ENCODE results near the gene GLIS1. TPM values are rescaled to one million over a fixed set of nuclear protein-coding genes. Genes with fewer than 3 reads are reported as not detected.

GLIS1 gene
- total RNA-seq, 1 experiment from 2014 or later: 0.13 TPM

DNA sequence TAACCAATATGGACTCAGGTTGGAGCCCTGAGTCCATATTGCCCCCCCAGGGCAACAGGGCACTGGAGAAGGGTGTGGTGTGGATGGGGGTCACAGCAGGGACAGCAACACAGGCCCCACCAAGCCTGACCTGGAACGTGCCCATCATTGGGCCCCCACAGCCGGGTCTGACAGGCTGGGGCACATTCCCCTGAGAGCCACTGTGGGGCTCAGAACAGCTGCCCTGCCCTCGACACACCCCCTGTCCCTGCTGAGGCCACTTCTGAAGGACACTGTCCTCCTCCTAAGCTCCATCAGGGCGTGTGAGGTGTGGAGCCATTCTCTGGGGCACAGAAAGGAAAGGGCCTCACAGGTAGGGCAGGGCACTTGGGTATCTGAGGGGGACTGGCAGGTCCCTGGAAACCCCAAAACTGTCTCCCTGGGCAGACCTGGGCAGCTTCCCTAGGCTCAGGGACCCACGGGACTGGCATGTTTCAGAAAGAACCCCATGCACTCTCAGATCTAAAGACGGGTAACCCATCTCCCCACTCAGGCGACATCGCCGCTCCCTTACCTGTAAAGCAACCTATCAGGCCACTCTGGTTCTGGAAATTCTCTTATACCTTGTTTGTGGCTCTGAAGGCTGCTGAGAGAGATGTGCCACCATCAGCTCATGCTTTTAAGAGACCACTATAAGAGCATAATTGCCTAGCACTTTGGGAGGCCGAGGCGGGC, 184.2 kb downstream of the GLIS1 start:
- no peaks in the 10 kb centered on the region for H3K27me3 ChIP-seq (replicated peaks; ENCODE audit: insufficient read depth, low read depth, low read length, poor library complexity)
- DNase-seq (ENCODE audit: low spot score): no peak
- POLR2A ChIA-PET (ENCODE audit: low non-redundant PET): no interaction called here
- H3K9me3 ChIP-seq (ENCODE audit: low read depth, low read length, poor library complexity, severe bottlenecking): no peaks in the 10 kb centered on the region
- no peaks in the 10 kb centered on the region for H3K4me1 ChIP-seq (ENCODE audit: insufficient read depth, low read length, poor library complexity, severe bottlenecking)
- BruUV-seq (replicated peaks): no TSS peak
- H3K36me3 ChIP-seq (ENCODE audit: insufficient read depth, low read length, poor library complexity, severe bottlenecking): no peaks in the 10 kb centered on the region
- no peak overlapping the region for H3K27ac ChIP-seq (ENCODE audit: low read depth, low read length, poor library complexity, severe bottlenecking)
- TF ChIP-seq EZH2 (IDR thresholded peaks at IDR 0.05; ENCODE audit: borderline replicate concordance, low read depth, low read length, poor library complexity, severe bottlenecking): no peak
- TF ChIP-seq, protein P1, sequence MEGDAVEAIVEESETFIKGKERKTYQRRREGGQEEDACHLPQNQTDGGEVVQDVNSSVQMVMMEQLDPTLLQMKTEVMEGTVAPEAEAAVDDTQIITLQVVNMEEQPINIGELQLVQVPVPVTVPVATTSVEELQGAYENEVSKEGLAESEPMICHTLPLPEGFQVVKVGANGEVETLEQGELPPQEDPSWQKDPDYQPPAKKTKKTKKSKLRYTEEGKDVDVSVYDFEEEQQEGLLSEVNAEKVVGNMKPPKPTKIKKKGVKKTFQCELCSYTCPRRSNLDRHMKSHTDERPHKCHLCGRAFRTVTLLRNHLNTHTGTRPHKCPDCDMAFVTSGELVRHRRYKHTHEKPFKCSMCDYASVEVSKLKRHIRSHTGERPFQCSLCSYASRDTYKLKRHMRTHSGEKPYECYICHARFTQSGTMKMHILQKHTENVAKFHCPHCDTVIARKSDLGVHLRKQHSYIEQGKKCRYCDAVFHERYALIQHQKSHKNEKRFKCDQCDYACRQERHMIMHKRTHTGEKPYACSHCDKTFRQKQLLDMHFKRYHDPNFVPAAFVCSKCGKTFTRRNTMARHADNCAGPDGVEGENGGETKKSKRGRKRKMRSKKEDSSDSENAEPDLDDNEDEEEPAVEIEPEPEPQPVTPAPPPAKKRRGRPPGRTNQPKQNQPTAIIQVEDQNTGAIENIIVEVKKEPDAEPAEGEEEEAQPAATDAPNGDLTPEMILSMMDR (conservative IDR thresholded peaks at IDR 0.05; ENCODE audit: low read depth, low read length): no peak
- CTCF ChIA-PET: no interaction called here
- no peak overlapping the region for H3K4me3 ChIP-seq (ENCODE audit: low read depth, low read length, poor library complexity, severe bottlenecking)
- intact Hi-C loops (cut with micrococcal nuclease; ENCODE audit: unreplicated experiment): no loop called here

DNA sequence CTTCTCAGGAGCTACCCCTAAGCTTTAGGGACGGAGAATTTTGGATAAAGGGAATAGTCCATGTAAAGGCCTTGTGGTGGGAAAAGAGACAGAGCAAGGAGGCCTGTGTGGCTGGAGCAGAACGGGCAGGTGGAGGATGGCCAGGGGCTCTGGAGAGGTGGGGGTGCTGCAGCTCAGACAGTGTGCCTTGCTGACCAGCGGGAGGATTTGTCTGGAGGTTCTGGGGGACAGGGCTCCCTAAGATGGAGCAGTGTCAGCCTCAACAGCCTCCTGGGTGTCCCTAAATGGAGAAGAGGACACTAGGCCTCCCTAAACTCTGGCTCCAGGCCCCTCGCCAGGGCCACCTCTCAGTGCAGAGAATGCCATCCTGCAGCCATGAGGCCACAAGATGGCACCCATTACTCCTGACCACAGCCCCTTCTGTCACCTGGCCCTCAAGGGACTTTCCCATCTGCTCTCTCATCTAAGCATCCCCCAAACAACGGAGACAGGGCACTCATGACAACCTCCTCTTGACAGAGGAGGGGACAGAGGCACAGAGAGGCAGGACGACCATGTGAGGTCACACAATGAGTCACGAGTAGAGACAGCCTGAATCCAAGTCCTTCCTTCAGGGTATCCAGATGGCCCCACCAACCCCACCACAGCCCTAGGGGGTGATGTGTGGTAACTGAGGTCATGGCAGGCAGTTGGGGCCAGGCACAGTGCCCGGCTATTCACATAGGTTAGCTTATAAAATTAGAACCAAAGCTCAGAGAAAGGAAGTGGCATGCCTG, 185.0 kb downstream of the GLIS1 start:
- no peak for TF ChIP-seq EZH2 (IDR thresholded peaks at IDR 0.05; ENCODE audit: borderline replicate concordance, low read depth, low read length, poor library complexity, severe bottlenecking)
- TF ChIP-seq, protein P1 (conservative IDR thresholded peaks at IDR 0.05; ENCODE audit: low read depth, low read length): no peak
- ChIA-PET CTCF (no interaction called here), POLR2A (ENCODE audit: low non-redundant PET) (no interaction called here)
- no TSS peak for BruUV-seq (replicated peaks)
- Histone ChIP-seq H3K36me3 (ENCODE audit: insufficient read depth, low read length, poor library complexity, severe bottlenecking) (no peaks in the 10 kb centered on the region), H3K4me1 (ENCODE audit: insufficient read depth, low read length, poor library complexity, severe bottlenecking) (no peaks in the 10 kb centered on the region), H3K27me3 (replicated peaks; ENCODE audit: insufficient read depth, low read depth, low read length, poor library complexity) (no peaks in the 10 kb centered on the region), H3K27ac (ENCODE audit: low read depth, low read length, poor library complexity, severe bottlenecking) (no peak overlapping the region), H3K9me3 (ENCODE audit: low read depth, low read length, poor library complexity, severe bottlenecking) (no peaks in the 10 kb centered on the region), H3K4me3 (ENCODE audit: low read depth, low read length, poor library complexity, severe bottlenecking) (no peak overlapping the region)
- intact Hi-C loops (cut with micrococcal nuclease; ENCODE audit: unreplicated experiment): no loop called here
- no peak for DNase-seq (ENCODE audit: low spot score)

DNA sequence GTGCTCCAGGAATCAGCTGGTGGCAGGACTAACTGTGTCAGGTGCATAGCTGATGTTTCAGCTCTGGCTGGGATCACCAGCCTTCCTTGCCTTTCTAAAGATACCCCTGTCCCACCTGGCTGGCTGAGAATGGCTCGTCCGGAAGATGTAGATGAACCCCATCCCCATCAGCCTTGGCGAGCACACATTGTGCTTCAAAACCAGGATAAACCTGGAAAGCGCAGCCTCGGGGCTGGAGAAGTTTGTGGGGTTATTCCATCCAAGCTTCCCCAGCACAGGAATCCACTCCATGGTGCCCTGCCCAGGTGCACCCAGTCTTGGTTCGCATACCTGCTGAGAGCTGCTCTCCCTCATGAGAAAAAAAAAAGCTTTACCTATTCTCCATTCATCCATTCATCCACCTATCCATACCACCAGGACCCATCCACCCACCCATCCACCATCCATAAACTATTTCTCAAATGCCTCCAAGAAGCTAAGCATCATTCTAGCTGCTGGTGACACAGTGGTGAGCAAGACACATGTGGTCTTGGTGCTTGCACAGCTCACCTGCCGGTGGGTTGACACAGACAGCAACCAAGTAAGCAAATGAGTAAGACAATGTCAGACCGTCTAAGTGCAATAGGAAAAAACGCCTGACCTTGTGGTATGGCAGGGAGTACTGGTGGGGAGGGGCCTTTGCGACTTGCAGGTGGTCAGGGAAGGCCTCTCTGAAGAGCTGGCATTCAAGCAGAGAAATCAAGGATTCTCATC, 185.8 kb downstream of the GLIS1 start:
- Histone ChIP-seq H3K4me1 (ENCODE audit: insufficient read depth, low read length, poor library complexity, severe bottlenecking) (no peaks in the 10 kb centered on the region), H3K36me3 (ENCODE audit: insufficient read depth, low read length, poor library complexity, severe bottlenecking) (no peaks in the 10 kb centered on the region), H3K27ac (ENCODE audit: low read depth, low read length, poor library complexity, severe bottlenecking) (no peak overlapping the region), H3K27me3 (replicated peaks; ENCODE audit: insufficient read depth, low read depth, low read length, poor library complexity) (no peaks in the 10 kb centered on the region), H3K4me3 (ENCODE audit: low read depth, low read length, poor library complexity, severe bottlenecking) (no peak overlapping the region), H3K9me3 (ENCODE audit: low read depth, low read length, poor library complexity, severe bottlenecking) (no peaks in the 10 kb centered on the region)
- ChIA-PET CTCF (no interaction called here), POLR2A (ENCODE audit: low non-redundant PET) (no interaction called here)
- no peak for TF ChIP-seq EZH2 (IDR thresholded peaks at IDR 0.05; ENCODE audit: borderline replicate concordance, low read depth, low read length, poor library complexity, severe bottlenecking)
- TF ChIP-seq, protein P1 (conservative IDR thresholded peaks at IDR 0.05; ENCODE audit: low read depth, low read length): no peak
- no peak for DNase-seq (ENCODE audit: low spot score)
- intact Hi-C loops (cut with micrococcal nuclease; ENCODE audit: unreplicated experiment): no loop called here
- BruUV-seq (replicated peaks): no TSS peak

Data from A673 (cell line).